Calu3 (cell line): Measurements from ENCODE around the gene CDK4. TPM values are rescaled to one million over a fixed set of nuclear protein-coding genes. Genes with fewer than 3 reads are reported as not detected.
"Not testable (repeated sequence)": the region's sequence is repeated elsewhere in the genome, so short reads cannot be mapped to it uniquely, and the experiment has no call there.

Source experiments
- BruUV-seq: library from RNA; stranded (reverse); fragments of 400-500 nt; replicated peaks from 2 replicates; lab custom pipeline; 2021; lab: Mats Ljungman, UMichigan
- CTCF ChIA-PET: fragments of 300-600 bp; sonication (Branson Sonifier 250); formaldehyde crosslinking; loops from one replicate; lab custom pipeline; 2022; ENCODE audit warnings: antibody characterized with exemption; lab: Charles Lee
- DNase-seq: peaks from one replicate; pipeline ENCODE4 v3.0.0; 2022
- H3K27ac Mint-ChIP-seq: one replicate; pipeline ENCODE4 v1.8.0; 2022; ENCODE audit warnings: mixed read lengths; ENCODE audit not compliant: unreplicated experiment
- H3K27me3 Mint-ChIP-seq: one replicate; pipeline ENCODE4 v1.8.0; 2022; ENCODE audit warnings: mixed read lengths; ENCODE audit not compliant: unreplicated experiment
- H3K36me3 Mint-ChIP-seq: one replicate; pipeline ENCODE4 v1.8.0; 2022; ENCODE audit warnings: mild to moderate bottlenecking, moderate library complexity, mixed read lengths; ENCODE audit not compliant: insufficient read depth, unreplicated experiment
- H3K4me1 Mint-ChIP-seq: one replicate; pipeline ENCODE4 v1.8.0; 2022; ENCODE audit warnings: mild to moderate bottlenecking, low read depth, mixed read lengths; ENCODE audit not compliant: unreplicated experiment
- H3K4me3 Mint-ChIP-seq: one replicate; pipeline ENCODE4 v1.8.0; 2022; ENCODE audit warnings: mild to moderate bottlenecking, low read depth, moderate library complexity, mixed read lengths; ENCODE audit not compliant: unreplicated experiment
- H3K9me3 Mint-ChIP-seq: one replicate; pipeline ENCODE4 v1.8.0; 2022; ENCODE audit warnings: low read depth, mixed read lengths; ENCODE audit not compliant: unreplicated experiment
- CTCF ChIP-seq: fragments of 200-600 bp; IDR thresholded peaks from one replicate; pipeline ENCODE4 v1.8.0; 2022; ENCODE audit warnings: antibody characterized with exemption; ENCODE audit not compliant: unreplicated experiment
- intact Hi-C: fragments of 100-400 bp; cut with micrococcal nuclease; formaldehyde crosslinking; loops from one replicate; pipeline ENCODE4 v1.10.0; 2022; ENCODE audit not compliant: unreplicated experiment
- total RNA-seq: library from RNA; stranded (reverse); gene quantifications from 2 replicates; pipeline ENCODE4 v1.2.3, GENCODE V29; 2022

Gene CDK4
- total RNA-seq, 1 experiment from 2014 or later, result 188 TPM

- no peak overlapping the region for H3K27ac Mint-ChIP-seq
- H3K36me3 Mint-ChIP-seq, result peaks cover 49% of the 10 kb centered on the region
- no peaks in the 10 kb centered on the region for H3K4me1 Mint-ChIP-seq
- TSS peak; percentile 82 for BruUV-seq
- no peaks in the 10 kb centered on the region for H3K9me3 Mint-ChIP-seq
- intact Hi-C loops, result no loop called here
- no peaks in the 10 kb centered on the region for H3K27me3 Mint-ChIP-seq
- CTCF ChIA-PET, result interaction anchor here (0.6 kb wide), 1 partner anchor 429 kb away, joined by 3 read pairs; no protein-coding TSS in a partner anchor
- TF ChIP-seq CTCF, result no peak
- DNase-seq, result no peak
- H3K4me3 Mint-ChIP-seq, result no peak overlapping the region
Measured at GRCh38 chr12:57717846-57718640, 34.1 kb downstream of the CDK4 start.

DNA sequence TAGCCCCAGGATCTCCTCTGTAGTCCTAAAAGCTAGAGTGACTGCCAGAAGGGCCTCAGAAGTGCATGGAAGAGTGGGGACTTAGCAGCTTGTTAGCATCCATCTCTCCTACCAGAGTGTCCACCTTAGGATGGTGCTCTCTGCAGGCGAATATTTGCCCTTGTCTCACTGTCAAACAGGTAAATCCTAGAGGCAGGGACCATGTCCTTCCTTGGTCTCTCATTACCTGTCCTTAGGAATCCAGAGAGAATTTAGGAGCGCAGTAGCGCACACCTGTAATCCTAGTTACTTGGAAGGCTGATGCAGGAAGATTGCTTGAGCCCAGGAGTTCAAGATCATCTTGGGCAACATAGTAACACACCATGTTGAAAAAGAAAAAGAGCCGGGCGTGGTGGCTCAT is 35.0 kb downstream of the CDK4 start:
- CTCF ChIA-PET, result interaction anchor here (0.6 kb wide), 1 partner anchor 428 kb away, joined by 3 read pairs; no protein-coding TSS in a partner anchor
- DNase-seq, result no peak
- H3K36me3 Mint-ChIP-seq, result peaks cover 45% of the 10 kb centered on the region
- intact Hi-C loops, result no loop called here
- H3K9me3 Mint-ChIP-seq, result no peaks in the 10 kb centered on the region
- BruUV-seq, result no TSS peak
- no peaks in the 10 kb centered on the region for H3K27me3 Mint-ChIP-seq
- no peak for TF ChIP-seq CTCF
- no peaks in the 10 kb centered on the region for H3K4me1 Mint-ChIP-seq
- no peak overlapping the region for H3K27ac Mint-ChIP-seq
- no peak overlapping the region for H3K4me3 Mint-ChIP-seq

DNA sequence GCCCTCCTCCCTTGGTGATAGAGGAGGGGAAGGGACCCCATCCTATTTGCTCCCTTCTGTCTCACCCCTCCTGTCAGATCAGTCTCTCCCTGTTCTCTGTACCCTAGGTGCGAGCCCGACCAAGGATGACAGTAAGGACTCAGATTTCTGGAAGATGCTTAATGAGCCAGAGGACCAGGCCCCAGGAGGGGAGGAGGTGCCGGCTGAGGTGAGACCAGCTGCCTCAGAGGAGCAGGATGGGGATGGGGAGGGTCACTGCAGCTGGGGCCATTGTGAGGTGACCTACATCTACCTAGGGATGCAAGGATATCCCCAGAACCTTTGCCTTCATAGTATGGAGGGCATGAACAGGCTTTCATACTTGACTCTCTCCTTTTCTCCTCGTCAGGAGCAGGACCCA is 35.8 kb downstream of the CDK4 start:
- TF ChIP-seq CTCF, result no peak
- BruUV-seq, result no TSS peak
- CTCF ChIA-PET, result no interaction called here
- no peak overlapping the region for H3K27ac Mint-ChIP-seq
- H3K36me3 Mint-ChIP-seq, result peaks cover 40% of the 10 kb centered on the region
- DNase-seq, result no peak
- intact Hi-C loops, result no loop called here
- H3K4me1 Mint-ChIP-seq, result no peaks in the 10 kb centered on the region
- no peaks in the 10 kb centered on the region for H3K9me3 Mint-ChIP-seq
- H3K27me3 Mint-ChIP-seq, result no peaks in the 10 kb centered on the region
- H3K4me3 Mint-ChIP-seq, result no peak overlapping the region

GRCh38 chr12:57715786-57716185 is 36.3 kb downstream of the CDK4 start:
- Mint-ChIP-seq H3K9me3 (no peaks in the 10 kb centered on the region), H3K4me1 (no peaks in the 10 kb centered on the region), H3K27ac (no peak overlapping the region), H3K36me3 (peaks cover 36% of the 10 kb centered on the region), H3K4me3 (no peak overlapping the region), H3K27me3 (no peaks in the 10 kb centered on the region)
- CTCF ChIA-PET, result no interaction called here
- TF ChIP-seq CTCF, result no peak
- no peak for DNase-seq
- intact Hi-C loops, result no loop called here
- no TSS peak for BruUV-seq

GRCh38 chr12:57715036-57715748 is 36.9 kb downstream of the CDK4 start:
- H3K27ac Mint-ChIP-seq, intact Hi-C loops, BruUV-seq, H3K9me3 Mint-ChIP-seq, H3K27me3 Mint-ChIP-seq, DNase-seq, H3K4me1 Mint-ChIP-seq, CTCF ChIA-PET, H3K4me3 Mint-ChIP-seq: not testable (repeated sequence)
- H3K36me3 Mint-ChIP-seq, result peaks cover 31% of the 10 kb centered on the region
